Measurements from ENCODE around the gene SBF1.

SBF1 gene

GRCh38 chr22:50498322-50498890 lies 23.6 kb upstream of the SBF1 start:
- Mint-ChIP-seq H3K4me1 (ENCODE audit: low read depth) (no peaks in the 10 kb centered on the region), H3K9me3 (no peaks in the 10 kb centered on the region), H3K27ac (no peak overlapping the region)

GRCh38 chr22:50497093-50497492 lies 22.3 kb upstream of the SBF1 start:
- Mint-ChIP-seq H3K4me1 (ENCODE audit: low read depth) (no peaks in the 10 kb centered on the region), H3K9me3 (no peaks in the 10 kb centered on the region), H3K4me3 (no peak overlapping the region), H3K27ac (no peak overlapping the region), H3K36me3 (ENCODE audit: low read depth) (no peaks in the 10 kb centered on the region), H3K27me3 (no peaks in the 10 kb centered on the region)

More at GRCh38 chr22:50498322-50498890, 23.6 kb upstream of the SBF1 start:
- no peaks in the 10 kb centered on the region for H3K27me3 Mint-ChIP-seq
- no peaks in the 10 kb centered on the region for H3K36me3 Mint-ChIP-seq (ENCODE audit: low read depth)
- H3K4me3 Mint-ChIP-seq: no peak overlapping the region

GRCh38 chr22:50490531-50491308 lies 15.9 kb upstream of the SBF1 start:
- H3K27me3 Mint-ChIP-seq: no peaks in the 10 kb centered on the region
- peak overlapping the region; percentile 78 for H3K27ac Mint-ChIP-seq
- peak overlapping the region; percentile 33 for H3K4me3 Mint-ChIP-seq

GRCh38 chr22:50489363-50490243 lies 14.8 kb upstream of the SBF1 start:
- no peak overlapping the region for H3K4me3 Mint-ChIP-seq
- peaks cover 7% of the 10 kb centered on the region for H3K4me1 Mint-ChIP-seq (ENCODE audit: low read depth)

More at GRCh38 chr22:50490531-50491308, 15.9 kb upstream of the SBF1 start:
- H3K36me3 Mint-ChIP-seq (ENCODE audit: low read depth): no peaks in the 10 kb centered on the region
- no peaks in the 10 kb centered on the region for H3K9me3 Mint-ChIP-seq
- H3K4me1 Mint-ChIP-seq (ENCODE audit: low read depth): peaks cover 7% of the 10 kb centered on the region

GRCh38 chr22:50488886-50489285 lies 14.1 kb upstream of the SBF1 start:
- no peak overlapping the region for H3K27ac Mint-ChIP-seq
- no peaks in the 10 kb centered on the region for H3K36me3 Mint-ChIP-seq (ENCODE audit: low read depth)
- H3K9me3 Mint-ChIP-seq: no peaks in the 10 kb centered on the region
- peaks cover 7% of the 10 kb centered on the region for H3K4me1 Mint-ChIP-seq (ENCODE audit: low read depth)
- H3K27me3 Mint-ChIP-seq: no peaks in the 10 kb centered on the region
- H3K4me3 Mint-ChIP-seq: no peak overlapping the region

More at GRCh38 chr22:50489363-50490243, 14.8 kb upstream of the SBF1 start:
- Mint-ChIP-seq H3K36me3 (ENCODE audit: low read depth) (no peaks in the 10 kb centered on the region), H3K27ac (no peak overlapping the region), H3K27me3 (no peaks in the 10 kb centered on the region), H3K9me3 (no peaks in the 10 kb centered on the region)

- Mint-ChIP-seq H3K27ac (no peak overlapping the region), H3K4me3 (no peak overlapping the region)
These were observed 13.3 kb upstream of the SBF1 start for GRCh38 chr22:50488006-50488677.

GRCh38 chr22:50487290-50488005 lies 12.6 kb upstream of the SBF1 start:
- Mint-ChIP-seq H3K27ac (no peak overlapping the region), H3K36me3 (ENCODE audit: low read depth) (no peaks in the 10 kb centered on the region), H3K4me3 (no peak overlapping the region), H3K27me3 (no peaks in the 10 kb centered on the region), H3K9me3 (no peaks in the 10 kb centered on the region), H3K4me1 (ENCODE audit: low read depth) (peaks cover 7% of the 10 kb centered on the region)

More at GRCh38 chr22:50488006-50488677, 13.3 kb upstream of the SBF1 start:
- H3K27me3 Mint-ChIP-seq: no peaks in the 10 kb centered on the region
- H3K9me3 Mint-ChIP-seq: no peaks in the 10 kb centered on the region
- H3K4me1 Mint-ChIP-seq (ENCODE audit: low read depth): peaks cover 7% of the 10 kb centered on the region
- no peaks in the 10 kb centered on the region for H3K36me3 Mint-ChIP-seq (ENCODE audit: low read depth)

GRCh38 chr22:50486561-50487289 lies 11.9 kb upstream of the SBF1 start, which contains the start of gene MIOX:
Gene MIOX, plus strand, starts transcription at chr22:50486859. Its CDS starts 39 bp downstream, at chr22:50486898.
- H3K27me3 Mint-ChIP-seq: no peaks in the 10 kb centered on the region
- no peaks in the 10 kb centered on the region for H3K9me3 Mint-ChIP-seq
- H3K4me3 Mint-ChIP-seq: no peak within 1 kb of the TSS
- no peak within 1 kb of the TSS for H3K27ac Mint-ChIP-seq
- peaks cover 7% of the 10 kb centered on the region for H3K4me1 Mint-ChIP-seq (ENCODE audit: low read depth)
- no peaks in the 10 kb centered on the region for H3K36me3 Mint-ChIP-seq (ENCODE audit: low read depth)

GRCh38 chr22:50485221-50486131 lies 10.6 kb upstream of the SBF1 start:
- Mint-ChIP-seq H3K27me3 (no peaks in the 10 kb centered on the region), H3K4me1 (ENCODE audit: low read depth) (no peaks in the 10 kb centered on the region), H3K36me3 (ENCODE audit: low read depth) (no peaks in the 10 kb centered on the region), H3K9me3 (no peaks in the 10 kb centered on the region), H3K27ac (no peak overlapping the region), H3K4me3 (no peak overlapping the region)

GRCh38 chr22:50483977-50484853 lies 9.4 kb upstream of the SBF1 start:
- peaks cover 10% of the 10 kb centered on the region for H3K27me3 Mint-ChIP-seq
- no peaks in the 10 kb centered on the region for H3K36me3 Mint-ChIP-seq (ENCODE audit: low read depth)
- H3K4me1 Mint-ChIP-seq (ENCODE audit: low read depth): peaks cover 4% of the 10 kb centered on the region
- no peak overlapping the region for H3K4me3 Mint-ChIP-seq
- H3K9me3 Mint-ChIP-seq: no peaks in the 10 kb centered on the region
- H3K27ac Mint-ChIP-seq: no peak overlapping the region

GRCh38 chr22:50483556-50483955 lies 8.7 kb upstream of the SBF1 start:
- H3K4me3 Mint-ChIP-seq: no peak overlapping the region
- H3K4me1 Mint-ChIP-seq (ENCODE audit: low read depth): peaks cover 4% of the 10 kb centered on the region
- H3K27ac Mint-ChIP-seq: no peak overlapping the region
- peaks cover 10% of the 10 kb centered on the region for H3K27me3 Mint-ChIP-seq
- no peaks in the 10 kb centered on the region for H3K36me3 Mint-ChIP-seq (ENCODE audit: low read depth)
- no peaks in the 10 kb centered on the region for H3K9me3 Mint-ChIP-seq

- H3K27me3 Mint-ChIP-seq: peaks cover 10% of the 10 kb centered on the region
- H3K36me3 Mint-ChIP-seq (ENCODE audit: low read depth): no peaks in the 10 kb centered on the region
- H3K27ac Mint-ChIP-seq: no peak overlapping the region
- H3K4me3 Mint-ChIP-seq: no peak overlapping the region
- no peaks in the 10 kb centered on the region for H3K9me3 Mint-ChIP-seq
- peaks cover 4% of the 10 kb centered on the region for H3K4me1 Mint-ChIP-seq (ENCODE audit: low read depth)
These were observed 8.3 kb upstream of the SBF1 start for GRCh38 chr22:50483106-50483505.
